Activated naive CD8-positive, alpha-beta T cell treated with anti-CD3 and anti-CD28 coated beads, Interleukin-2, amount 50 U/mL, for 16 hours (primary cell): ENCODE data around the gene ARID3A.
A peak's percentile ranks its signal among the peaks of the same experiment; 100 is the strongest.
"Not testable (repeated sequence)": the region's sequence is repeated elsewhere in the genome, so short reads cannot be mapped to it uniquely, and the experiment has no call there.

ENCODE experiments used
- DNase-seq: peaks from one replicate; pipeline ENCODE4 v3.0.0-alpha.2; 2020; ENCODE audit warnings: low read depth, low spot score

ARID3A gene

GRCh38 chr19:1017115-1017905, 91.5 kb downstream of the ARID3A start:
- DNase-seq, result no peak

- no peak for DNase-seq
These were observed 92.1 kb downstream of the ARID3A start for GRCh38 chr19:1017906-1018305.

DNA sequence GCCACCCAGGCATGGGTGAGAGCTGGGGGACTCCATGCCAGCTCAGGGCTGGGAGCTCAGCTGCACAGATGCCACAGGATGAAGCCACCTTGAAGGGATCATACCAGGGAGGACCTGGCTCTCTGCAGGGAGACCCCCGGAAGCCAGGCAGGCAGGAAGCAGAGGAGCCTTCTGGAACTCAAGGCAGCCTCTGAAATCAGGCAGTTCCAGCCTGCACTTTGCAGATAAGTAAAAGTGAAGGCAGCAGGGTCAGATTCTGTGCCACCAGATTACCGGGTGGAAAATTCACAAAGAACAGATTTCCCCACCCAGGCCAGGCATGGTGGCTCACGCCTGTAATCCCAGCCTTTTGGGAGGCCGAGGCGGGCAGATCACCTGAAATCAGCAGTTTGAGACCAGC, 92.6 kb downstream of the ARID3A start:
- DNase-seq, result no peak

- DNase-seq, result no peak
These were observed 93.2 kb downstream of the ARID3A start for GRCh38 chr19:1018932-1019615.

- no peak for DNase-seq
These were observed 93.8 kb downstream of the ARID3A start for GRCh38 chr19:1019616-1019961.

GRCh38 chr19:1019980-1020867, 94.4 kb downstream of the ARID3A start:
- no peak for DNase-seq

- peak; percentile 92 for DNase-seq
These were observed 95.1 kb downstream of the ARID3A start, which contains the start of gene TMEM259 for GRCh38 chr19:1020868-1021425. TSS of gene TMEM259 (minus strand) at chr19:1021123. CDS start at chr19:1020996, 127 bp downstream.

- DNase-seq, result not testable (repeated sequence)
These were observed 98.0 kb downstream of the ARID3A start for GRCh38 chr19:1023883-1024188.

DNA sequence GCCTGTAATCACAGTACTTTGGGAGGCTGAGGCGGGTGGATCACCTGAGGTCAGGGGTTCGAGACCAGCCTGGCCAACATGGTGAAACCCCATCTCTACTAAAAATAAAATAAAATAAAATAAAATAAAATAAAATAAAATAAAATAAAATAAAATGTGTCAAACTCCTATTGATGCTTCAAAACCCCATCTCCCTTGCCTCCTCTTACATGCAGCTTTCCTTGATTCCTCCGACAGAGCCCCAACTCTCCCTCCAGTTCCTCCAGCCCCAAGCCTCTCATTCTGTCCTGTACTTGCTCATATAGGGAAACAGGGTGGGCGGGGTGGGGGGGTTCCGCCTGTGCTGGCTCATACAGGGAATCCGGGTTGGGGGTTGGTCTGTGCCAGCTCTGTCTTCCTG, 99.2 kb downstream of the ARID3A start:
- DNase-seq, result not testable (repeated sequence)
